ENCODE results near the gene JMJD1C. TPM values are rescaled to one million over a fixed set of nuclear protein-coding genes. Genes with fewer than 3 reads are reported as not detected.
A peak's percentile ranks its signal among the peaks of the same experiment; 100 is the strongest.

JMJD1C gene
- total RNA-seq, 4 donors from 2014 or later = 127 to 330 (median 208) TPM

GRCh38 chr10:63262430-63263073 lies 203.2 kb downstream of the JMJD1C start:
- TF ChIP-seq CTCF (IDR thresholded peaks at IDR 0.05) = no peak
- TF ChIP-seq POLR2A (IDR thresholded peaks at IDR 0.05) = no peak
- intact Hi-C loops (cut with DNase I; ENCODE audit: low total_unique reads) = no loop called here
- Histone ChIP-seq H3K36me3 (no peaks in the 10 kb centered on the region), H3K27me3 (no peaks in the 10 kb centered on the region), H3K9me3 (no peaks in the 10 kb centered on the region), H3K4me1 (peaks cover 4 to 13% of the 10 kb centered on the region in 2 donors), H3K4me3 (no peak overlapping the region), H3K27ac (peak overlapping the region; percentile 90 to 97)
- no peak for DNase-seq

- H3K36me3 ChIP-seq = no peaks in the 10 kb centered on the region
- intact Hi-C loops (cut with DNase I; ENCODE audit: low total_unique reads) = no loop called here
- no peaks in the 10 kb centered on the region for H3K27me3 ChIP-seq
- H3K4me1 ChIP-seq = peaks cover 4 to 17% of the 10 kb centered on the region in 2 donors
- no peak overlapping the region for H3K4me3 ChIP-seq
- DNase-seq = no peak
- H3K9me3 ChIP-seq = no peaks in the 10 kb centered on the region
- no peak for TF ChIP-seq POLR2A (IDR thresholded peaks at IDR 0.05)
- no peak for TF ChIP-seq CTCF (IDR thresholded peaks at IDR 0.05)
- peak overlapping the region; percentile 90 to 97 for H3K27ac ChIP-seq
Measured at GRCh38 chr10:63261496-63261895, 204.3 kb downstream of the JMJD1C start.

GRCh38 chr10:63260860-63261251 lies 204.9 kb downstream of the JMJD1C start:
- no peak overlapping the region for H3K4me3 ChIP-seq
- DNase-seq = no peak
- H3K36me3 ChIP-seq = no peaks in the 10 kb centered on the region
- intact Hi-C loops (cut with DNase I; ENCODE audit: low total_unique reads) = no loop called here
- peaks cover 4 to 23% of the 10 kb centered on the region in 2 donors for H3K4me1 ChIP-seq
- no peaks in the 10 kb centered on the region for H3K27me3 ChIP-seq
- H3K27ac ChIP-seq = peak overlapping the region; percentile 90 to 97
- H3K9me3 ChIP-seq = no peaks in the 10 kb centered on the region
- TF ChIP-seq CTCF (IDR thresholded peaks at IDR 0.05) = no peak
- no peak for TF ChIP-seq POLR2A (IDR thresholded peaks at IDR 0.05)

- TF ChIP-seq POLR2A (IDR thresholded peaks at IDR 0.05) = no peak
- TF ChIP-seq CTCF (IDR thresholded peaks at IDR 0.05) = no peak
- no peaks in the 10 kb centered on the region for H3K27me3 ChIP-seq
- DNase-seq = no peak
- H3K4me1 ChIP-seq = peaks cover 4 to 23% of the 10 kb centered on the region in 2 donors
- H3K4me3 ChIP-seq = no peak overlapping the region
- intact Hi-C loops (cut with DNase I; ENCODE audit: low total_unique reads) = no loop called here
- no peaks in the 10 kb centered on the region for H3K36me3 ChIP-seq
- no peaks in the 10 kb centered on the region for H3K9me3 ChIP-seq
- peak overlapping the region; percentile 90 to 97 for H3K27ac ChIP-seq
Measured at GRCh38 chr10:63260103-63260859, 205.5 kb downstream of the JMJD1C start.
